Measurements from ENCODE around the gene VSTM4. TPM values are rescaled to one million over a fixed set of nuclear protein-coding genes. Genes with fewer than 3 reads are reported as not detected.

The VSTM4 gene
- total RNA-seq, 3 donors from 2014 or later, result 8.5 to 17.3 (median 9.5) TPM

DNA sequence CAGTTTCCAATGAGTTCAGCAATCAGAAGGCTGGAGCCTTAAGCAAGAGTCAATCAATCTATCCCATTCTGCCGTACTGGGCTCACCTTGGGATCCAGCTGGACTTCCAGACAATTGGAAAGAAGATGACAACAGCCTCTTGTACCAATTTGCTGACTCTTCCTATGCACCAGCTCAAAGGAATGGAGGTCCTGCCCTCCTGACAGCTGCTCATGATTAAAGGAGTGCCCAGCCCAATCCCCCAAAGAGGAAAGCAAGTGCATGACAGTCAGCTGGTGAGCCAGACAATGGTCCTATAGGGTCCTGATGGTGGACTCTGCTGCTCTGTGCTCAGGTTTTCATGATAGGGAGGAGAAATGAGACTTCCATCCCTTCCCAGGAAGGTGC, 25.1 kb downstream of the VSTM4 start:
- no peaks in the 10 kb centered on the region for H3K4me1 ChIP-seq
- H3K4me3 ChIP-seq, result no peak overlapping the region
- peak overlapping the region in 1 of 2 donors; percentile 35 for H3K27ac ChIP-seq
- no peak for DNase-seq (ENCODE audit: low spot score in 2 of 2)
- TF ChIP-seq POLR2A (IDR thresholded peaks at IDR 0.05), result no peak
- TF ChIP-seq POLR2AphosphoS5 (IDR thresholded peaks at IDR 0.05), result no peak
- TF ChIP-seq, protein P1, sequence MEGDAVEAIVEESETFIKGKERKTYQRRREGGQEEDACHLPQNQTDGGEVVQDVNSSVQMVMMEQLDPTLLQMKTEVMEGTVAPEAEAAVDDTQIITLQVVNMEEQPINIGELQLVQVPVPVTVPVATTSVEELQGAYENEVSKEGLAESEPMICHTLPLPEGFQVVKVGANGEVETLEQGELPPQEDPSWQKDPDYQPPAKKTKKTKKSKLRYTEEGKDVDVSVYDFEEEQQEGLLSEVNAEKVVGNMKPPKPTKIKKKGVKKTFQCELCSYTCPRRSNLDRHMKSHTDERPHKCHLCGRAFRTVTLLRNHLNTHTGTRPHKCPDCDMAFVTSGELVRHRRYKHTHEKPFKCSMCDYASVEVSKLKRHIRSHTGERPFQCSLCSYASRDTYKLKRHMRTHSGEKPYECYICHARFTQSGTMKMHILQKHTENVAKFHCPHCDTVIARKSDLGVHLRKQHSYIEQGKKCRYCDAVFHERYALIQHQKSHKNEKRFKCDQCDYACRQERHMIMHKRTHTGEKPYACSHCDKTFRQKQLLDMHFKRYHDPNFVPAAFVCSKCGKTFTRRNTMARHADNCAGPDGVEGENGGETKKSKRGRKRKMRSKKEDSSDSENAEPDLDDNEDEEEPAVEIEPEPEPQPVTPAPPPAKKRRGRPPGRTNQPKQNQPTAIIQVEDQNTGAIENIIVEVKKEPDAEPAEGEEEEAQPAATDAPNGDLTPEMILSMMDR (IDR thresholded peaks at IDR 0.05), result no peak
- intact Hi-C loops (cut with DNase I; ENCODE audit: low total_unique reads), result no loop called here
- no peaks in the 10 kb centered on the region for H3K27me3 ChIP-seq
- H3K9me3 ChIP-seq, result peaks cover 0 to 10% of the 10 kb centered on the region in 2 donors
- H3K36me3 ChIP-seq, result no peaks in the 10 kb centered on the region

DNA sequence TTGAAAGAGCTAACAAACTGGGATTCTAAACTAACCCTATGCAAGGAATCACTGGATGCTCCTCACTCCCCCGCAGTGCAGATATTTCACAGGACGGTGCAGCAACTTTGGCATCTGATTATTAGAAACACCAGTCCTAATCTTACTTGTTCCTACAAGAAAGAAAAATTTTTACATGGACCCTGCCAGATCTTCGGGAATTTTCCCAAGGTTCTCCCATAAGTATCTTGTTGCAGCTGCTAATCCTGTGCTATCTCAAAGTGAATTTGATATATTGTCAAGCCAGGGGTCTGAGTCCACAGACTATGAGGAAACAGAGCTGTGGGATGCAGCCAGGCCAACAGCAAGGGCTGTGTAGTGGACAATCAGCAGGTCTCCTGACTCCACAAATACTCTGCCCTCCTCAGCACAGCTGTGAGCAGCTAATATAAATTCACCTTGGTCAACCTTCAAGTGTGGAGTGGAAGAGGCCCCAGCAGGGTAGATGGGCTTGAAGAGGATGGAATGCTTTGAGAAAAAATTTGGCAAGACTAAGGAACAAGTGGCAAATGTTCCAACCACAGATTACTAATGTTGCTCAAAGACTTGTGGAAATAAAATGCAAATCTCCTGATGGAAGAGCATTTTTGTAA, 25.6 kb downstream of the VSTM4 start:
- peaks cover 0 to 10% of the 10 kb centered on the region in 2 donors for H3K9me3 ChIP-seq
- intact Hi-C loops (cut with DNase I; ENCODE audit: low total_unique reads), result no loop called here
- no peaks in the 10 kb centered on the region for H3K36me3 ChIP-seq
- TF ChIP-seq POLR2A (IDR thresholded peaks at IDR 0.05), result no peak
- TF ChIP-seq, protein P1 (IDR thresholded peaks at IDR 0.05), result no peak
- no peaks in the 10 kb centered on the region for H3K27me3 ChIP-seq
- H3K27ac ChIP-seq, result peak overlapping the region in 1 of 2 donors; percentile 35
- no peaks in the 10 kb centered on the region for H3K4me1 ChIP-seq
- DNase-seq (ENCODE audit: low spot score in 2 of 2), result no peak
- H3K4me3 ChIP-seq, result no peak overlapping the region

DNA sequence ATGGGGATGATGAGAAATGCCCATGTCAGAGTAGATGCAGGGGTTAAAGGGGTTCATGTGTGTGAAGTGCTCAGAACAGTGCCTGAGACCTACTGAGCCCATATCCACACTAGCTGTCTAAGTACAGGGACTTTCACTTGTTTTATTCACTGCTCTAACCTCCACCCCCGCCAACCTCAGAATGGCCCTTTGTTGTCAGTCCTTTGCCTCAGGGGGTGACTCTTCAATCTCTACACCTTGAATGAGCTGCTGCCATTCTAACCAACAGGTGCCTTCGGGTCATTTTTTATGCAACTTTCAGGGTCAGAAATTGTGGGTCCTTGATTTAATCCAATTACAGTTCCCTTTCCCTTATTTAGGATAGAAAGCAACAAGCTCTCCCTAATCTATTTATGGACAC, 26.2 kb downstream of the VSTM4 start:
- Histone ChIP-seq H3K4me3 (no peak overlapping the region), H3K4me1 (no peaks in the 10 kb centered on the region), H3K9me3 (peaks cover 0 to 10% of the 10 kb centered on the region in 2 donors), H3K27ac (no peak overlapping the region), H3K27me3 (no peaks in the 10 kb centered on the region), H3K36me3 (no peaks in the 10 kb centered on the region)
- intact Hi-C loops (cut with DNase I; ENCODE audit: low total_unique reads), result no loop called here
- no peak for DNase-seq (ENCODE audit: low spot score in 2 of 2)
- TF ChIP-seq, protein P1 (IDR thresholded peaks at IDR 0.05), result no peak
- TF ChIP-seq POLR2AphosphoS5 (IDR thresholded peaks at IDR 0.05) (no peak), POLR2A (IDR thresholded peaks at IDR 0.05) (no peak)

GRCh38 chr10:49086889-49087288, 28.4 kb downstream of the VSTM4 start:
- H3K4me1 ChIP-seq, result no peaks in the 10 kb centered on the region
- H3K9me3 ChIP-seq, result peaks cover 0 to 10% of the 10 kb centered on the region in 2 donors
- TF ChIP-seq POLR2A (IDR thresholded peaks at IDR 0.05), result no peak
- TF ChIP-seq, protein P1 (IDR thresholded peaks at IDR 0.05), result no peak
- no peak for TF ChIP-seq POLR2AphosphoS5 (IDR thresholded peaks at IDR 0.05)
- intact Hi-C loops (cut with DNase I; ENCODE audit: low total_unique reads), result no loop called here
- no peak overlapping the region for H3K4me3 ChIP-seq
- H3K27me3 ChIP-seq, result no peaks in the 10 kb centered on the region
- DNase-seq (ENCODE audit: low spot score in 2 of 2), result no peak
- H3K36me3 ChIP-seq, result no peaks in the 10 kb centered on the region
- no peak overlapping the region for H3K27ac ChIP-seq

DNA sequence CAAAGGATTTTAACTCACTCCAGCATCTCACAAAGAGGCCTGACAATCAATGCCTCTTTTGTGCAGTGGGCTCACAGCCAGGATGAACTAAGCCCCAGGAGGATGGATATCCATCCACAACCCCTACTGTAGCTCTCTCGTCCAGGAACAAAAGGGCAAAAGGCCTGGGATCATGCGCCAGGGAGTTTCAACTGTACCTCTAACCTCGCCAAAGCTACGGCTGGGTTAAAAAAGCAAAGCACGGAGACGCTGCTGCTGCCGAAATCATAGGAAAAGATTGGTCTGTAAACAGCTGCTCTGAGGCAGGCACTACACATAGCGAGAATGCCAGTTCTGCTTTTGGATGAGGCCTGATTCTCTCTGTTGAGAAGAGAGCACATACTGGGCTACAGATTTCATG, 32.1 kb downstream of the VSTM4 start:
- H3K4me1 ChIP-seq, result no peaks in the 10 kb centered on the region
- TF ChIP-seq POLR2AphosphoS5 (IDR thresholded peaks at IDR 0.05) (peak in 1 of 3 donors; percentile 51), POLR2A (IDR thresholded peaks at IDR 0.05) (no peak)
- TF ChIP-seq, protein P1 (IDR thresholded peaks at IDR 0.05), result no peak
- H3K9me3 ChIP-seq, result peaks cover 0 to 10% of the 10 kb centered on the region in 2 donors
- H3K4me3 ChIP-seq, result no peak overlapping the region
- H3K27ac ChIP-seq, result peak overlapping the region in 1 of 2 donors; percentile 23
- no peaks in the 10 kb centered on the region for H3K27me3 ChIP-seq
- intact Hi-C loops (cut with DNase I; ENCODE audit: low total_unique reads), result no loop called here
- DNase-seq (ENCODE audit: low spot score in 2 of 2), result no peak
- H3K36me3 ChIP-seq, result no peaks in the 10 kb centered on the region
